Neural crest cell (in vitro differentiated cells): Measurements from ENCODE around the gene NUP93. TPM values are rescaled to one million over a fixed set of nuclear protein-coding genes. Genes with fewer than 3 reads are reported as not detected.
A peak's percentile ranks its signal among the peaks of the same experiment; 100 is the strongest.

Experiments
- DNase-seq: peaks from one replicate; pipeline ENCODE4 v3.0.0; 2021; ENCODE audit warnings: low read depth, mixed read lengths, low spot score
- H3K27ac Mint-ChIP-seq: one replicate; pipeline ENCODE4 v1.8.0; 2021; ENCODE audit warnings: mild to moderate bottlenecking, mixed read lengths; ENCODE audit not compliant: unreplicated experiment
- H3K27me3 Mint-ChIP-seq: 2 replicates; pipeline ENCODE4 v1.8.0; 2021; ENCODE audit warnings: low read depth, mild to moderate bottlenecking, mixed read lengths
- H3K36me3 Mint-ChIP-seq: 2 replicates; pipeline ENCODE4 v1.8.0; 2021; ENCODE audit warnings: low read depth, mild to moderate bottlenecking, mixed read lengths
- H3K4me1 Mint-ChIP-seq: 2 replicates; pipeline ENCODE4 v1.8.0; 2021; ENCODE audit warnings: mixed read lengths
- H3K4me3 Mint-ChIP-seq: one replicate; pipeline ENCODE4 v1.8.0; 2021; ENCODE audit warnings: mild to moderate bottlenecking, mixed read lengths
- H3K9me3 Mint-ChIP-seq: 2 replicates; pipeline ENCODE4 v1.8.0; 2021; ENCODE audit warnings: mixed read lengths
- total RNA-seq: library from RNA; stranded (reverse); gene quantifications from 2 replicates; pipeline ENCODE4 v1.2.1, GENCODE V29; 2021
- TF ChIP-seq, protein P1 (sequence below): fragments of 200-600 bp; sonication (generic); conservative IDR thresholded peaks from 2 replicates; pipeline ENCODE4 v1.5.0; 2021; ENCODE audit warnings: antibody characterized with exemption, mild to moderate bottlenecking

NUP93 gene
- total RNA-seq, 1 donor from 2014 or later: 152 TPM

DNA sequence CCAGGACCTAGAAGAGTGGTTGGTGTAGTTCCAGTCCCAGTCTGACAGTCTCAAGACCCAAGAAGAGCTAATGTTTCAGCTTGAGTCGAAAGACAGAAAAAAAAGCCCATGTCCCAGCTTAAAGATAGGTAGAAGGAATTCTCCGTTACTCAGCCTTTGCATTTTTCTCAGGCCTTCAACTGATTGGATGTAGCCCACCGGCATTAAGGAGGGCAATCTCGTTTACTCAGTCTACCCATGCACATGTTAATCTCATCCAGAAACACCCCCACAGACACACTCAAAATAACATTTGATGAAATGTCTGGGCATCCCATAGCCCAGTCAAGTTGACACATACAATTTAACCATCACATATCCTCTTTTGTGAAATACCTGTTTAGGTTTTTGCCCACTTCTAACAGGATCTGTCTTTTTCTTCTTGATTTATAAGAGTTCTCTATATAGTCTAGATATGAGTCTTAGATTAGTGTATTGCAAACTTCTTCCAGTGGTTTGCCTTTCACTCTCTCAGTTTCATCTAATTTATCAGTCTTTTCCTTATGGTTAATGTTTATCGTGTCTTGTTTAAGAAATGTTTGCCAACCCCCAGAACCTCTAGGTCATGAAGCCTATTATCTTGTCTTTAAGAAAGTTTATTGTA, 7.6 kb upstream of the NUP93 start:
- Mint-ChIP-seq H3K4me1 (no peaks in the 10 kb centered on the region), H3K4me3 (no peak overlapping the region), H3K27ac (no peak overlapping the region), H3K9me3 (no peaks in the 10 kb centered on the region), H3K27me3 (peaks cover 30% of the 10 kb centered on the region), H3K36me3 (no peaks in the 10 kb centered on the region)
- DNase-seq: no peak
- TF ChIP-seq, protein P1, sequence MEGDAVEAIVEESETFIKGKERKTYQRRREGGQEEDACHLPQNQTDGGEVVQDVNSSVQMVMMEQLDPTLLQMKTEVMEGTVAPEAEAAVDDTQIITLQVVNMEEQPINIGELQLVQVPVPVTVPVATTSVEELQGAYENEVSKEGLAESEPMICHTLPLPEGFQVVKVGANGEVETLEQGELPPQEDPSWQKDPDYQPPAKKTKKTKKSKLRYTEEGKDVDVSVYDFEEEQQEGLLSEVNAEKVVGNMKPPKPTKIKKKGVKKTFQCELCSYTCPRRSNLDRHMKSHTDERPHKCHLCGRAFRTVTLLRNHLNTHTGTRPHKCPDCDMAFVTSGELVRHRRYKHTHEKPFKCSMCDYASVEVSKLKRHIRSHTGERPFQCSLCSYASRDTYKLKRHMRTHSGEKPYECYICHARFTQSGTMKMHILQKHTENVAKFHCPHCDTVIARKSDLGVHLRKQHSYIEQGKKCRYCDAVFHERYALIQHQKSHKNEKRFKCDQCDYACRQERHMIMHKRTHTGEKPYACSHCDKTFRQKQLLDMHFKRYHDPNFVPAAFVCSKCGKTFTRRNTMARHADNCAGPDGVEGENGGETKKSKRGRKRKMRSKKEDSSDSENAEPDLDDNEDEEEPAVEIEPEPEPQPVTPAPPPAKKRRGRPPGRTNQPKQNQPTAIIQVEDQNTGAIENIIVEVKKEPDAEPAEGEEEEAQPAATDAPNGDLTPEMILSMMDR: no peak

DNA sequence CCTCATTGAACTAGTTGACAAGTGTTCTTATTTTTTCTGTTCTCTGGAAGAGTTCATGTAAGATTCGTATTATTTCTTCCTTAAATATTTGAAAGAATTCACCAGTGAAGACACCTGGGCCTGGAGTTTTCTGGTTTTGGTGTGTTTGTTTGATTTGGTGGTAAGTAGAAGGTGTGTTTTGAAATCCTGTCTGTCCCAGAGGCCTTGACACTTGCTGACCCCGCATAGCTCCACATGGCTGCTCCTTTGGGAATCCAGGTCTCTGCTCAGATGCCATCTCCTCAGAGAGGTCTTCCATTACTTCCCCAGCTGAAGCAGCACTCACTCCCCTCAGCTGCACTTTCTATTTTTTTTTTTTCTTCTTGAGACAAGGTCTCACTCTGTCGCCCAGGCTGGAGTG, 5.7 kb upstream of the NUP93 start:
- Mint-ChIP-seq H3K4me3 (no peak overlapping the region), H3K27ac (no peak overlapping the region), H3K36me3 (no peaks in the 10 kb centered on the region), H3K27me3 (peaks cover 30% of the 10 kb centered on the region), H3K4me1 (peaks cover 6% of the 10 kb centered on the region), H3K9me3 (no peaks in the 10 kb centered on the region)
- DNase-seq: no peak
- TF ChIP-seq, protein P1: no peak

GRCh38 chr16:56726283-56726682, 3.6 kb upstream of the NUP93 start:
- no peak overlapping the region for H3K27ac Mint-ChIP-seq
- no peaks in the 10 kb centered on the region for H3K9me3 Mint-ChIP-seq
- TF ChIP-seq, protein P1: no peak

DNA sequence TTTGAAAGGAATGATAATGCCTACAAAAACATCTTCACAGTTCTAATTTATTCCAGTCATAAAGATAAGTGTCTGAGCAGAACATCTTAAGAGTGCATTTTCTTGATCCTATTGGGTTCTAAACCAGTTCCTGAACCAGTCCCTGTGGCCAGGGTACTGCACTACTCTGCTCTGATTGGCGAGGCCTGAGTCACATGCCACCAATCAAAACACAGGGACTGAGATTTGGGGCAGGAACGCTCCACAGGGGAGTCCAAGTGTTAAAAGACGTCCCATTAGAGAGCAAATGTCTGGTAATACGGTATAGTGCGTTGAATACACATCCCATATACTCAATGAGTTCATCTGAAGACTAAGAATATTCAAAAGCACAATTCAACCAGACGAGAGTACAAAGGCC, 3.0 kb upstream of the NUP93 start:
- TF ChIP-seq, protein P1: no peak
- Mint-ChIP-seq H3K36me3 (no peaks in the 10 kb centered on the region), H3K4me1 (peaks cover 12% of the 10 kb centered on the region), H3K27ac (no peak overlapping the region), H3K9me3 (no peaks in the 10 kb centered on the region), H3K4me3 (peak overlapping the region; percentile 38), H3K27me3 (peaks cover 14% of the 10 kb centered on the region)
- no peak for DNase-seq

More at GRCh38 chr16:56726283-56726682, 3.6 kb upstream of the NUP93 start:
- peaks cover 20% of the 10 kb centered on the region for H3K27me3 Mint-ChIP-seq
- peaks cover 12% of the 10 kb centered on the region for H3K4me1 Mint-ChIP-seq
- DNase-seq: no peak
- H3K4me3 Mint-ChIP-seq: no peak overlapping the region
- no peaks in the 10 kb centered on the region for H3K36me3 Mint-ChIP-seq

- peaks cover 12% of the 10 kb centered on the region for H3K4me1 Mint-ChIP-seq
These were observed 1.9 kb upstream of the NUP93 start for GRCh38 chr16:56728027-56728426.

More at GRCh38 chr16:56728027-56728426, 1.9 kb upstream of the NUP93 start:
- H3K4me3 Mint-ChIP-seq: no peak overlapping the region
- DNase-seq: no peak
- TF ChIP-seq, protein P1: no peak
- no peaks in the 10 kb centered on the region for H3K9me3 Mint-ChIP-seq
- no peak overlapping the region for H3K27ac Mint-ChIP-seq
- H3K36me3 Mint-ChIP-seq: no peaks in the 10 kb centered on the region
- H3K27me3 Mint-ChIP-seq: peaks cover 4% of the 10 kb centered on the region
